KOPT-K1 (cell line): ENCODE data around the gene NIN.

Experiments used
- H3K27ac ChIP-seq: fragments of 200-600 bp; sonication (generic); 2 replicates; pipeline ENCODE4 v1.5.1; 2016; ENCODE audit warnings: antibody characterized with exemption, mild to moderate bottlenecking, low read depth, low read length; ENCODE audit not compliant: poor library complexity, severe bottlenecking
- H3K36me3 ChIP-seq: fragments of 200-600 bp; sonication (generic); 2 replicates; pipeline ENCODE4 v1.5.1; 2017; ENCODE audit warnings: antibody characterized with exemption, mild to moderate bottlenecking, low read length, moderate library complexity; ENCODE audit not compliant: insufficient read depth
- H3K9me3 ChIP-seq: fragments of 200-600 bp; sonication (generic); 2 replicates; pipeline ENCODE4 v1.5.1; 2017; ENCODE audit warnings: antibody characterized with exemption, low read length, mild to moderate bottlenecking; ENCODE audit not compliant: insufficient read depth, poor library complexity, severe bottlenecking

NIN gene, protein sequence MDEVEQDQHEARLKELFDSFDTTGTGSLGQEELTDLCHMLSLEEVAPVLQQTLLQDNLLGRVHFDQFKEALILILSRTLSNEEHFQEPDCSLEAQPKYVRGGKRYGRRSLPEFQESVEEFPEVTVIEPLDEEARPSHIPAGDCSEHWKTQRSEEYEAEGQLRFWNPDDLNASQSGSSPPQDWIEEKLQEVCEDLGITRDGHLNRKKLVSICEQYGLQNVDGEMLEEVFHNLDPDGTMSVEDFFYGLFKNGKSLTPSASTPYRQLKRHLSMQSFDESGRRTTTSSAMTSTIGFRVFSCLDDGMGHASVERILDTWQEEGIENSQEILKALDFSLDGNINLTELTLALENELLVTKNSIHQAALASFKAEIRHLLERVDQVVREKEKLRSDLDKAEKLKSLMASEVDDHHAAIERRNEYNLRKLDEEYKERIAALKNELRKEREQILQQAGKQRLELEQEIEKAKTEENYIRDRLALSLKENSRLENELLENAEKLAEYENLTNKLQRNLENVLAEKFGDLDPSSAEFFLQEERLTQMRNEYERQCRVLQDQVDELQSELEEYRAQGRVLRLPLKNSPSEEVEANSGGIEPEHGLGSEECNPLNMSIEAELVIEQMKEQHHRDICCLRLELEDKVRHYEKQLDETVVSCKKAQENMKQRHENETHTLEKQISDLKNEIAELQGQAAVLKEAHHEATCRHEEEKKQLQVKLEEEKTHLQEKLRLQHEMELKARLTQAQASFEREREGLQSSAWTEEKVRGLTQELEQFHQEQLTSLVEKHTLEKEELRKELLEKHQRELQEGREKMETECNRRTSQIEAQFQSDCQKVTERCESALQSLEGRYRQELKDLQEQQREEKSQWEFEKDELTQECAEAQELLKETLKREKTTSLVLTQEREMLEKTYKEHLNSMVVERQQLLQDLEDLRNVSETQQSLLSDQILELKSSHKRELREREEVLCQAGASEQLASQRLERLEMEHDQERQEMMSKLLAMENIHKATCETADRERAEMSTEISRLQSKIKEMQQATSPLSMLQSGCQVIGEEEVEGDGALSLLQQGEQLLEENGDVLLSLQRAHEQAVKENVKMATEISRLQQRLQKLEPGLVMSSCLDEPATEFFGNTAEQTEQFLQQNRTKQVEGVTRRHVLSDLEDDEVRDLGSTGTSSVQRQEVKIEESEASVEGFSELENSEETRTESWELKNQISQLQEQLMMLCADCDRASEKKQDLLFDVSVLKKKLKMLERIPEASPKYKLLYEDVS (N-terminal part only)

DNA sequence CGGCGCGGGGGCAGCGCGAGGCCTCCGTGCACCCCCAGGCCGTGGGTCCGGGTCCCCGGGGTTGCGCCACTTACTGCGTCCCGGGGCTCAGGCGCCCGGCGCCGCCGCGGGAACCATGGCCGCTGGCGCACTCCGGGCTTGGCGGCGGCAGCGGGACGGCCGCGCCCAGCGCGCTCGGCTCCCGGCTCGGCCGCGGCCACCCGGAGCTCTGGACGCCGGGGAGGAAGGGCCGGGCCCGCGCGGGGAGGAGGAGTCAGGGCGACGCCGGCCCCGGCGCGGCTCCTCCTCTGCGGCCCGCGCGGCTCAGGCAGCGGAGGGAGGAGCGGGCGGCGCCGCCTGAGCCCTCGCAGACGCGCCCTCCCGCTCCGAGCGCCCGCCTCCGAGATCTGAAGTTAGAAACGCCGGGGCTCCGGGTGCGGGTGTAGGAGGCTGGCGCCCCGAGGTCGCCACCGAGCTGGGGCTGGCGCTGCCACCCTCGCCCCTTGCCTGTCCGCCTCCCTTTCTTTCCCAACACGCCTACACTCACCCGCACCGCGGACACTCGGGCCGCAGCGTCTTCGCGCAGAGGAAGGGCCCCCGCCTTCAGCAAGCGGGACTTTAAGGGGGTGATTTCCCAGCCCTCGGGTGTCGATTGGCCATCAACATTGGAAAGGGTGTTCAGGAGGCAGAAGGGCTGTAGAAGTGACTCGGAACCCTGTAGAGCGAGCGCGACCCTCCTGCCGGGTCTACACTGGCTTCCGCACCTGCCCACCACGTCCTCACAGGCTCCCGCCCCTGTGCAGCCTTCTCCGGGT, at the start of gene NIN:
NIN (minus strand) TSS at position 231 of the 794 bp plus-strand sequence. CDS start 9,106 bp downstream, outside the sequence.
- peak within 1 kb of the TSS; percentile 50 for H3K27ac ChIP-seq
- no peaks in the 10 kb centered on the region for H3K36me3 ChIP-seq
- H3K9me3 ChIP-seq = no peaks in the 10 kb centered on the region

DNA sequence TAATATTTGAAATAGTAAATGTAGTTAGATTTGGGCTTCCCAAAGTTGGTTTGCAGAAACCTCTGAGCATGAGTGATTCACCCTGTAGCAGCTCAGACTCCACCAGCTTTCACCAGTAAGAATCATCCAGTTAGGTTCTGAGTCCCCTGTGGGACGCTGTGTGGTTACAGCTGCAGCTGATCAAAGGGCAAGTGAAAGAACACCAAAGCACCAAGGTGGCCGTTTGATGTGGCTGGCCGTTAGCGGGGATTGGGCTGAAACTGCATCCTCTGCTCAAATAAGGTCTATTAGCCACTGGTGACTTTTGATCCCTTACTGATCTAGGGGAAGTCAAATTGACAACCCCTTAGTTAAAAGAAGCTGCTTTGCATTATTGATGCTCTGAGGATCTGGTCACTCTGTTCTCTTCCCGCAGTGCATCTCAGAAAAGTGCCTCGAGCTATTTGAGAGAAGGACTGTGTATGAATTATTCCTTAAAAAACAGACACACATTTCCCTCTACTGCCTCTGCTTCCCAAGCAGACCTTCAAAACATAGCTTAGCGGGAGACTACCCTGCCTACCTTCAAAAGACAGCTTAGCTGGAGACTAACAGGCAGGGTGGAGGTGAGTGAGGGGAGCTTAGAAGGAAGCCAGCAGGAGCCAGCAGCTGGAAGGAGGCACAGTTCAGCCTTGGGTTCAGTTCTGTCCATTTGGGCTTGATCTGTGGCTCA, 44.6 kb upstream of the NIN start:
- no peak overlapping the region for H3K27ac ChIP-seq

DNA sequence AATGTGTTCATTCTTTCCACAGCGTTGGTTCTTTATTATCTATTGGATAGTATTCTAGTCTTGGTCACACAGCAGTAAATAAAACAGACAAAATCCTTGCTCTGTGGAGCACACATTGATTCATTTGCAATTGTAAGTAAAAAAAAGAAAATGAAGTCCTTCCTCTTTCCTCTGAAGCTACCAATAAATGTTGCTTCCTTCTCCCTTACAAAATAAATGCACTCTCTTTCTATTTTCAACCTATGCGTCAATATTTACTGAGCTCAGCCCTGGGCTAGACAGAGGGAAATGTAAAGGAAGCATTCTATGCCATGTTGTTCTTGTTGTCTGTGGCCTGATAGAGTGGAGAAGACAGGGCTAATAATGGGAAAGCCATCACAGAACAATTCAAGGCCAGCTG, 43.8 kb upstream of the NIN start:
- H3K36me3 ChIP-seq = no peaks in the 10 kb centered on the region
- no peak overlapping the region for H3K27ac ChIP-seq
- H3K9me3 ChIP-seq = no peaks in the 10 kb centered on the region

More for the DNA sequence above, 44.6 kb upstream of the NIN start:
- Histone ChIP-seq H3K36me3 (no peaks in the 10 kb centered on the region), H3K9me3 (no peaks in the 10 kb centered on the region)

DNA sequence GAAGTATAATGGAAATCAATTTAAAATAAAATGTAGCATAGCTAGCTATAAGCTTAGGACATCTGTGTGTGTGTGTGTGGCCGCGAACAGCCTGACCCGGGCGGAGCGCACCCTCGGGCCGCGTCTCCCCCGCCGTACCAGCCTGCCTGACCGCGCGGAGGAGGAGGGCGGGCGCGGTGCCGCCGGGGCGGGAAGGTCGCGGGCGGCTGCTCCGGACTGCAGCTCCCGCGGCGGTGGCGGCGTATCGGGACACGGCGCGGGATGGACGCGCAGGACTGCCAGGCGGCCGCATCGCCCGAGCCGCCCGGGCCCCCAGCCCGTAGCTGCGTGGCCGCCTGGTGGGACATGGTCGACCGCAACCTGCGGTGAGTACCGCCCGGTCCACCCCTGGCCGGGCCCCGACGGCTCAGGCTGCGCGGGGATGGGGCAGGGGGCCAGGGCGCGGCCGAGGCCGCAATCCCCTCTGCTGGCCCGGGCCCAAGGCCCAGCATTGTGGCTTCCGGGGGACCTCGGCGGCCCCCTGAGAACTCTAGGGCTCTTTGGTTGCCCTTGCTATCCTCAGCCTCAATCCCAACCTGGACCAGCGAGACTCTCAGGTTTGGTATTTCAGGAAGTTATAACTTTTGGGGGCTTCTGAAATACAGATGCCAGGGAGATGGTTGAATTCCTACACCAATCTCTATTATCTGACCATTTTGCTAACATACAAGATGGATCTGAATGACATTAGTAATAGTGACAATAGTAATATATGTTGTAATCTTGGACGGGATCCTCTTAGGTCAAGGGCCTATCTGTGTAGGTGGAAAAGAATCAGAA, 41.2 kb upstream of the NIN start, which contains the start of gene ABHD12B:
ABHD12B (plus strand) TSS at position 140 of the 819 bp plus-strand sequence; CDS start at position 262, 122 bp downstream.
- no peak within 1 kb of the TSS for H3K27ac ChIP-seq
- H3K36me3 ChIP-seq = no peaks in the 10 kb centered on the region
- no peaks in the 10 kb centered on the region for H3K9me3 ChIP-seq

DNA sequence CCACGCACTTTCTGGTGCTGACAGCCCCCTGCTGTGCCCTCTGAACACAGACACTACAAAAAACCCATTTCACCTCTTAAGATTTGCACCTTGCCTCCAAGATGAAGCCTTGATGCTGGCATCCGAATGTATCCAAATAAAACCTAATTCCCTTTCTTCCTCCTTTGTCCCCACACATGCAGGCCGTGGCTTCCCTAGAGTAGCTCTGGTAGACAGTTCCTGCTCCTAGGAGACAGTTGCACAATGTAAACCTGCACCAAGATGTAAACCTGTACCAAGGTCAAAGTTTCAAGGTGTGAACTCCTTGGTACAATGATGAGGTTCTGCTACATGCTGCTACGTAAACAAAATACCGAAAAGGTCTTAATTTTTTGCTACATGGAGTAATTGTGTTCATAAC, 40.3 kb upstream of the NIN start:
- H3K9me3 ChIP-seq = no peaks in the 10 kb centered on the region
- H3K27ac ChIP-seq = no peak overlapping the region

DNA sequence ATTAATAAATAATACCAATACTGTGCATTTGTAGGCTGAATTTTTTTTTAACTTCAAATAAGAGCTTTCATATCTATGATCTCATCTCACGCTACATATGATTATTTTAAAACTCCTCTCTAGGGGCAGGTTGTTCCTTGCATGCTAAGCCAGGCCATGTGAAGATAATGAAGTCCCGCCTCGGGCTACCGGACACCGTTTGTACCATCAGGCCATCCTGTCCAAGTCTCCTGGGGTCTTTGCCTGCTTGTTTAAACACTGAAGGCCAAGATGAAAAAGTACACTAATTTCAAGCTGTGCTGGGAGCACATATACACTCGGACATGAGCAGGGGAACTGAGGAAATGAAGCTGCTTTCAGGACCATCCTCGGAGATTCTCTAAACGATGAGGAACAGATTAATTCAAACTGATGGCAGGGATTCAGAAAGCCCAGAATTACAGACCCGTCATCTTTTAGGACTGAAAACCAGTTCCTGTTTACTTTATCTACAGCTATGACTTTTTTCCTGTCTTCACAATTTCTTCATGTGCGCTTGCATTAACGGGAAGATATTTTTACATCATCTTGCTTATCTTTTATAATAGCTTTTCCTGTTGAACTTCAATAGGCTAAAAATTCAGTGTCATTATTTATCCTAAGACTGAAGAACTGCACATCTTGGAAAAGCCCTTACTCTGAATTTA, 34.6 kb upstream of the NIN start:
- Histone ChIP-seq H3K36me3 (no peaks in the 10 kb centered on the region), H3K27ac (no peak overlapping the region), H3K9me3 (no peaks in the 10 kb centered on the region)

More for the DNA sequence above, 40.3 kb upstream of the NIN start:
- no peaks in the 10 kb centered on the region for H3K36me3 ChIP-seq

DNA sequence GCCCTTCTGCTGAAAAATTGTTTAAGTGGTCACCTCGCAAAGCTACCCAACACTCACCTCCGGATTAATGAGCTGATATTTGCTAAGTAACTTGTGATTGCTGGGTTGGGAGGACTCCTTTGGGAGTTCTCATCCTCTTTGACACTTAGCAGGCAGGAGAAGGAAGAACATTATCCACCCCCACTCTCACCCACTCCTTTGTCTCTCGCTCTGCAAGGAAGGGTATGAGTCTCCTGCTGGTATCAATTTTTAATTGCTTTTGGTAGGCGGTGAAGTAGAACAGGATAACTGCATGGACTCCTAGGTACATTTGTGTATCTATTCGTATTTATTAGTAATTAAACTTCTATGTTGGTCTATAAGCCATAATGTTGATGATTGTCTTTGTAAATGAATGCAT, 34.0 kb upstream of the NIN start:
- Histone ChIP-seq H3K27ac (no peak overlapping the region), H3K9me3 (no peaks in the 10 kb centered on the region)

DNA sequence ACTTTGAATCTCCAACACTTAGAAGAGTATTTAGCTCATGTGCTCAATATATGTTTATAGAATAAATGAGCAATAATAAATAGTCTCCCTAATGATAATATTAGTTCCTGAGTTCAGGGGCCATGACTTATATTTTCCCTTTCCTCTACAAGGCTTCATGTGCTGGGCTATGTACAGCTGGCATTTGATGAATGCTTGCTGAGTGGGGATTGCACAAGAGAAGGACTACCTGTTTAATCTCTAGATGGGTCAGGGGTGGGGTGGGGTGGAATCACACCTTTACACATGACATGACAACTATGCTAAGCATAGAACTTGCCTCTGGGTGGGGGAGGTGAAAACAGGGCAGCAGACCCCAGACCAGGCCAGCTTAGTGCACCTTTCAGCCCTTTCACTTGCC, 33.3 kb upstream of the NIN start:
- no peak overlapping the region for H3K27ac ChIP-seq
- H3K9me3 ChIP-seq = no peaks in the 10 kb centered on the region
- H3K36me3 ChIP-seq = no peaks in the 10 kb centered on the region

More for the DNA sequence above, 34.0 kb upstream of the NIN start:
- no peaks in the 10 kb centered on the region for H3K36me3 ChIP-seq

DNA sequence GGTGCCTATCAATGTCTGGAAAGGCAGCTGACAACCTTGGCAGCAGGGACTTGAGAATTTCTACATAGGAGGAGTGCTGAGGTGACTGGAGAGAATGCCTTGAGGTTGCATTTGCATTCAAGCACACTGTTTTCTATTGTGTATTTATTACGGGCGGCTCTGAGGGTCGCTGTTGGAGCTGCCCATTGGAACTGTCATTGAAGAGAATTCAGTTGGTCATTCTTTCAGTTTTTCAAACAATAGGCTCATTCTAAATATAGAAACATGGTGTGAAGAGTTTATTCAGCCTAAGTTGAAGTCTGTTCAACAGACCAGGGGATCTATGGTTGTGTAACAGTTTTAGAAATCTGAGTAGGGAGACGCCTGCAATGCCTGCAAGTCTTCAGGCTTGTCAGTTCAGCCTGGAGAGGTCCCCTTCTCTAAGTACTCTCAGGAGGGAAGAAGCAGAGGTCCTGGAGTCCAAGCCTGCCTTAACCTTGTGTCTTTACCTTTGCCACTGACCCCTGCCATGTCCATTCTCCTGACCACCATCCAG, 31.1 kb upstream of the NIN start:
- Histone ChIP-seq H3K27ac (no peak overlapping the region), H3K36me3 (no peaks in the 10 kb centered on the region), H3K9me3 (no peaks in the 10 kb centered on the region)

DNA sequence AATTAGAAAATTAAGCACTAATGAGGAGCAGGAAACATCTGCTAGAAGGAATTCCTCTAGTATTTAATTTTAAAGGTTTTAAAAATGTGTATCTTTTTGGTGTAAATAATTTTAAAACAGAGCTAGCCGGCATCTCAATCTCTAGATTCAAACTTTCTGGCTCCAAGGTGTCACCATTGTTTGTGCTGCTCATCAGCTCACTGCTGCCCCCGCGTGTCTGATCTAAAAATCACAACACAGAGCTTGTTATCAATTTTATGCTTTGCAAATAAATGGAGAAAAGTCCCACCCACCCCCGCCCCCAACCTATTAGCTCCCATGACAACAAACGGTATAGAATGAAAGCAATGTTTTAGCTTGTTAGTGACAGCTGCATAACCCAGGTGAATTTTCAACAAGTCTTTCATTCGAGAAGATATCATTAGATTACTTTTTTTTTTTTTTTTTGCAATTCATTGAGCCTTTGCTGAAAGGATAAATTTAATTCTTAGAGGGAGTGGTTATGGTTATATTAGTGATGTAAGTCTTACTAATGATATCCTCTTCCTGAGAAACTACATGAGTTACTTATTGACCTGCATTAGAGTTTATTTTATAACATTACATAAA, 29.6 kb upstream of the NIN start:
- no peaks in the 10 kb centered on the region for H3K9me3 ChIP-seq
- peak overlapping the region; percentile 61 for H3K27ac ChIP-seq
- no peaks in the 10 kb centered on the region for H3K36me3 ChIP-seq

DNA sequence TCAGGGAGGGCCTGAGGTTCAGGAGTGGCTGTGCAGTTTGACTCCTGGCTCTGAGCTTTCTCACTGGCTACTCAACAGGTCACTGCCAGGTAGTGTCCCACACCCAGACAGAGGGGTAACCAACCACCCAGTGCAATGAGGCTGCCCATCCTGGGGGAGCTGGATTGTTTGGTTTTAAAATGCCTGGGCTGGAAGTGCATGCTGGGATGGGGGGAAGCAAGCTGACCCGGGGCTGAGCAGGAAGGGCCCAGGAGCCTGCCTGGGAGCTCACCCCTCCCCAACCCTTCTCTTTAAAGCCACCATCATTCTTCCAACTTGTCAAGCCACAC, 28.3 kb upstream of the NIN start:
- Histone ChIP-seq H3K27ac (no peak overlapping the region), H3K9me3 (no peaks in the 10 kb centered on the region), H3K36me3 (no peaks in the 10 kb centered on the region)

DNA sequence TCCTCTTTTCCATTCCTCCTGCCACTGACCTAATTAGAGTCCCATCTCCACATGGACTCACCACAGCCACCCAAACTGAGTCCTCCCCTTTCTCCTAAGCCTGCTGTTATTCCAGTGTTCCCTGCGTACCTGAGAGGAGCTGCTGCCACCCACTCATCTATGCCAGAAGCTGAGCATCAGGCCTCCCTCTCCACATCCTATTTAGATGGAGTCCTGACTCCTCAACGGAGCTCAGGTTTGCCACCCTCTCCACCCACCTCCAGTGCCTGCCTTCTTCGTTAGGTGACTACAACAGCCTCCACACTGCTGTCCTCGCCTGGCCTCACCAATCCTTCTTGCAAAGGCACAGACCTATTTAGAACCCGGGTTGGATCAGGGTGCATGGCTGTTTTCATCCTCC, 25.7 kb upstream of the NIN start:
- Histone ChIP-seq H3K27ac (no peak overlapping the region), H3K9me3 (no peaks in the 10 kb centered on the region), H3K36me3 (no peaks in the 10 kb centered on the region)
